SK-N-SH treated with all-trans-retinoic acid at 6 μM for 48 hours (cell line): Measurements from ENCODE around the gene TMCC3.
A peak's percentile ranks its signal among the peaks of the same experiment; 100 is the strongest.

Experiments used
- ATAC-seq: fragments of 200-7000 bp; cut with Tn5 transposase; 3 replicates; pipeline ENCODE4 v1.9.1; 2020; ENCODE audit warnings: mild to moderate bottlenecking, moderate library complexity
- ARNTL ChIP-seq: fragments of 450-650 bp; formaldehyde crosslinking; IDR thresholded peaks from 2 replicates; pipeline ENCODE4 v1.5.0; 2020; ENCODE audit warnings: low read depth, mild to moderate bottlenecking, moderate library complexity, borderline replicate concordance
- BACH2 ChIP-seq: fragments of 250-450 bp; sonication (Bioruptor Pico); IDR thresholded peaks from 2 replicates; pipeline ENCODE4 v1.9.0; 2021; ENCODE audit warnings: mild to moderate bottlenecking, borderline replicate concordance
- CSDC2 ChIP-seq: fragments of 250-450 bp; sonication (Bioruptor Pico); IDR thresholded peaks from 2 replicates; pipeline ENCODE4 v1.5.0; 2020; ENCODE audit warnings: mild to moderate bottlenecking, moderate library complexity
- GLIS3 ChIP-seq: fragments of 250-450 bp; sonication (Bioruptor Pico); IDR thresholded peaks from 2 replicates; pipeline ENCODE4 v1.5.0; 2020; ENCODE audit warnings: mild to moderate bottlenecking, moderate library complexity
- ISL1 ChIP-seq: fragments of 250-450 bp; sonication (Bioruptor Pico); IDR thresholded peaks from 2 replicates; pipeline ENCODE4 v2.1.2; 2022; ENCODE audit warnings: mild to moderate bottlenecking, moderate library complexity
- OSR1 ChIP-seq: fragments of 250-450 bp; sonication (Bioruptor Pico); IDR thresholded peaks from 2 replicates; pipeline ENCODE4 v1.8.0; 2022; ENCODE audit warnings: moderate library complexity, mild to moderate bottlenecking, inconsistent platforms
- PPARA ChIP-seq: fragments of 250-450 bp; sonication (Bioruptor Pico); IDR thresholded peaks from 2 replicates; pipeline ENCODE4 v1.5.0; 2020; ENCODE audit warnings: mild to moderate bottlenecking, borderline replicate concordance
- RARB ChIP-seq: fragments of 250-450 bp; sonication (Bioruptor Pico); IDR thresholded peaks from 2 replicates; pipeline ENCODE4 v1.8.0; 2021; ENCODE audit warnings: mild to moderate bottlenecking, moderate library complexity
- SNAI2 ChIP-seq: fragments of 250-450 bp; sonication (Bioruptor Pico); IDR thresholded peaks from 2 replicates; pipeline ENCODE4 v1.5.0; 2020; ENCODE audit warnings: mild to moderate bottlenecking, moderate library complexity
- TCF4 ChIP-seq: fragments of 250-450 bp; sonication (Bioruptor Pico); IDR thresholded peaks from 2 replicates; pipeline ENCODE4 v1.8.0; 2021; ENCODE audit warnings: mild to moderate bottlenecking, moderate library complexity, borderline replicate concordance
- TOX ChIP-seq: fragments of 250-450 bp; sonication (Bioruptor Pico); IDR thresholded peaks from 2 replicates; pipeline ENCODE4 v1.8.0; 2021; ENCODE audit warnings: mild to moderate bottlenecking, moderate library complexity, borderline replicate concordance
- ZC3H10 ChIP-seq: fragments of 250-450 bp; sonication (Bioruptor Pico); IDR thresholded peaks from 2 replicates; pipeline ENCODE4 v1.5.1; 2021; ENCODE audit warnings: mild to moderate bottlenecking, moderate library complexity
- ZFP3 ChIP-seq: fragments of 250-450 bp; sonication (Bioruptor Pico); IDR thresholded peaks from 2 replicates; pipeline ENCODE4 v1.5.0; 2020; ENCODE audit warnings: mild to moderate bottlenecking, moderate library complexity
- ZFP30 ChIP-seq: fragments of 450-650 bp; formaldehyde crosslinking; IDR thresholded peaks from 2 replicates; pipeline ENCODE4 v1.5.0; 2022; ENCODE audit warnings: mild to moderate bottlenecking, moderate library complexity
- ZNF565 ChIP-seq: fragments of 450-650 bp; formaldehyde crosslinking; conservative IDR thresholded peaks from 2 replicates; pipeline ENCODE4 v1.5.0; 2020; ENCODE audit warnings: low read depth, mild to moderate bottlenecking, moderate library complexity
- ZNF70 ChIP-seq: fragments of 450-650 bp; formaldehyde crosslinking; IDR thresholded peaks from 2 replicates; pipeline ENCODE4 v1.5.0; 2020; ENCODE audit warnings: mild to moderate bottlenecking, moderate library complexity
- ZNF8 ChIP-seq: fragments of 450-650 bp; formaldehyde crosslinking; IDR thresholded peaks from 2 replicates; pipeline ENCODE4 v1.5.0; 2020; ENCODE audit warnings: mild to moderate bottlenecking, moderate library complexity
- TF ChIP-seq, protein P1 (sequence below): fragments of 250-450 bp; sonication (Bioruptor Pico); IDR thresholded peaks from 2 replicates; pipeline ENCODE4 v1.5.1; 2020; ENCODE audit warnings: low read depth, mild to moderate bottlenecking, moderate library complexity
- TF ChIP-seq, protein P2 (sequence below): fragments of 250-450 bp; sonication (Bioruptor Pico); IDR thresholded peaks from 2 replicates; pipeline ENCODE4 v1.8.0; 2021; ENCODE audit warnings: low read depth, mild to moderate bottlenecking, moderate library complexity, borderline replicate concordance
- TF ChIP-seq, protein P3 (sequence below): fragments of 250-450 bp; sonication (Bioruptor Pico); IDR thresholded peaks from 2 replicates; pipeline ENCODE4 v1.5.0; 2020; ENCODE audit warnings: mild to moderate bottlenecking, moderate library complexity
- TF ChIP-seq, protein P4 (sequence below): fragments of 250-450 bp; sonication (Bioruptor Pico); IDR thresholded peaks from 2 replicates; pipeline ENCODE4 v1.5.1; 2021; ENCODE audit warnings: mild to moderate bottlenecking, moderate library complexity

The TMCC3 gene

DNA sequence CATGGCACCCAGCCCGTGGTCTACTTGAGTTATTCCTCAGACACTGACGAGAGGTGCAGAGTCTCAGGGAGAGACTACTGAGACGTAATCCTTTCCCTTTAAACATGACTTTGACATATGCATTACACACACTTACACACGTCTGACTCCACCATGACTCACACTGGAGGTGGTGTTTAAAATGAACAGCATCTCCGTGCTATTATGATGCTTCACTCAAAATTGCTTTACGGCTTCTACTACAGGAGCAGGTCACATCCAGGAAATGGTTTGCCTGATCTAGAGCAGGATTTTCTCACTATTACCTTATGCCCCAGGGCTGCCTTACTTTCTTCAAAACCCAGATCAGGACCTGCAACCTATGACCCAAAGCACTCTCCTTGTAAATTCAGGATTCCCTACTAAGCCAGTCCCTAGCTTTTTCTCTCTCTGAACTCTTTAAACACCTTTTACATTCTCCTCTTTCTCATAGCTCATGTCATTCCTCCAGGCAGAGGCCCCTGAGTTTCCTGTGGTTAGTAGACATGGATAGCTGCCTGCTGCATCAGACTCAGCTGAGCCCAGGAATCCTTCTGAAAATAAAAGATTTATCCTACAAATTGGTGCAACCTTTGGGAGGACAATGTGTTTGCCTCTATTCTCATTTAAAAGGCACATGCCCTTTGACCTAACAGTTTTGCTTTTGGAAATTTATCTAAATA, 31.2 kb downstream of the TMCC3 start (continued):
- TF ChIP-seq BACH2 (CRISPR knock-in tag) (no peak), CSDC2 (no peak), ZFP3 (no peak), ZFP30 (no peak), TOX (no peak; the same call in 1 of the 2 replicates)
- TF ChIP-seq, protein P1, sequence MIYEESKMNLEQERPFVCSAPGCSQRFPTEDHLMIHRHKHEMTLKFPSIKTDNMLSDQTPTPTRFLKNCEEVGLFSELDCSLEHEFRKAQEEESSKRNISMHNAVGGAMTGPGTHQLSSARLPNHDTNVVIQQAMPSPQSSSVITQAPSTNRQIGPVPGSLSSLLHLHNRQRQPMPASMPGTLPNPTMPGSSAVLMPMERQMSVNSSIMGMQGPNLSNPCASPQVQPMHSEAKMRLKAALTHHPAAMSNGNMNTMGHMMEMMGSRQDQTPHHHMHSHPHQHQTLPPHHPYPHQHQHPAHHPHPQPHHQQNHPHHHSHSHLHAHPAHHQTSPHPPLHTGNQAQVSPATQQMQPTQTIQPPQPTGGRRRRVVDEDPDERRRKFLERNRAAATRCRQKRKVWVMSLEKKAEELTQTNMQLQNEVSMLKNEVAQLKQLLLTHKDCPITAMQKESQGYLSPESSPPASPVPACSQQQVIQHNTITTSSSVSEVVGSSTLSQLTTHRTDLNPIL (CRISPR knock-in tag) = no peak

DNA sequence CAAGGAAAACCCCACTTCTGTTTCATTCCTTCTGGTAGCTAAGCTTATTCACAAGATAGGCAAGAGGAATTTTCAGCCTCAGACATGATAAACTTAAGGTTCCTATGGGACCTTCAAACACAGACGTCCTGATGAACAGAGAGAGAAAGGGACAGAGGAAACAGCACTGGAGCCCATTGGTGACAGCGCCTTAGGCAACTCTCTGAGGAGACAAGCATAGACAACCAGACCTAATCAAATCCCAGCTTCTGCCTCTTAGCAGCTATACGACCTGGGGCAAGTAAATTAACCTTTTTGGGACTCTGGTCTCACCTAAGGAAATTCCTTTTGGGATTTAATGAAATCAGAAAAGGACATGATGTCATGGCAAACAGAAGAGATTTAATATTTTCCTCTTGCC, 33.3 kb downstream of the TMCC3 start:
- TF ChIP-seq, protein P1 (CRISPR knock-in tag) = no peak
- TF ChIP-seq OSR1 (CRISPR knock-in tag) (no peak), ZNF565 (CRISPR knock-in tag) (no peak), GLIS3 (CRISPR knock-in tag) (no peak), PPARA (CRISPR knock-in tag) (no peak), SNAI2 (CRISPR knock-in tag) (no peak), CSDC2 (no peak), ZC3H10 (CRISPR knock-in tag) (no peak), RARB (CRISPR knock-in tag) (no peak), ZFP3 (no peak)
- TF ChIP-seq, protein P2, sequence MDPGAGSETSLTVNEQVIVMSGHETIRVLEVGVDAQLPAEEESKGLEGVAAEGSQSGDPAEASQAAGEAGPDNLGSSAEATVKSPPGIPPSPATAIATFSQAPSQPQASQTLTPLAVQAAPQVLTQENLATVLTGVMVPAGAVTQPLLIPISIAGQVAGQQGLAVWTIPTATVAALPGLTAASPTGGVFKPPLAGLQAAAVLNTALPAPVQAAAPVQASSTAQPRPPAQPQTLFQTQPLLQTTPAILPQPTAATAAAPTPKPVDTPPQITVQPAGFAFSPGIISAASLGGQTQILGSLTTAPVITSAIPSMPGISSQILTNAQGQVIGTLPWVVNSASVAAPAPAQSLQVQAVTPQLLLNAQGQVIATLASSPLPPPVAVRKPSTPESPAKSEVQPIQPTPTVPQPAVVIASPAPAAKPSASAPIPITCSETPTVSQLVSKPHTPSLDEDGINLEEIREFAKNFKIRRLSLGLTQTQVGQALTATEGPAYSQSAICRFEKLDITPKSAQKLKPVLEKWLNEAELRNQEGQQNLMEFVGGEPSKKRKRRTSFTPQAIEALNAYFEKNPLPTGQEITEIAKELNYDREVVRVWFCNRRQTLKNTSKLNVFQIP = no peak
- TF ChIP-seq, protein P3, sequence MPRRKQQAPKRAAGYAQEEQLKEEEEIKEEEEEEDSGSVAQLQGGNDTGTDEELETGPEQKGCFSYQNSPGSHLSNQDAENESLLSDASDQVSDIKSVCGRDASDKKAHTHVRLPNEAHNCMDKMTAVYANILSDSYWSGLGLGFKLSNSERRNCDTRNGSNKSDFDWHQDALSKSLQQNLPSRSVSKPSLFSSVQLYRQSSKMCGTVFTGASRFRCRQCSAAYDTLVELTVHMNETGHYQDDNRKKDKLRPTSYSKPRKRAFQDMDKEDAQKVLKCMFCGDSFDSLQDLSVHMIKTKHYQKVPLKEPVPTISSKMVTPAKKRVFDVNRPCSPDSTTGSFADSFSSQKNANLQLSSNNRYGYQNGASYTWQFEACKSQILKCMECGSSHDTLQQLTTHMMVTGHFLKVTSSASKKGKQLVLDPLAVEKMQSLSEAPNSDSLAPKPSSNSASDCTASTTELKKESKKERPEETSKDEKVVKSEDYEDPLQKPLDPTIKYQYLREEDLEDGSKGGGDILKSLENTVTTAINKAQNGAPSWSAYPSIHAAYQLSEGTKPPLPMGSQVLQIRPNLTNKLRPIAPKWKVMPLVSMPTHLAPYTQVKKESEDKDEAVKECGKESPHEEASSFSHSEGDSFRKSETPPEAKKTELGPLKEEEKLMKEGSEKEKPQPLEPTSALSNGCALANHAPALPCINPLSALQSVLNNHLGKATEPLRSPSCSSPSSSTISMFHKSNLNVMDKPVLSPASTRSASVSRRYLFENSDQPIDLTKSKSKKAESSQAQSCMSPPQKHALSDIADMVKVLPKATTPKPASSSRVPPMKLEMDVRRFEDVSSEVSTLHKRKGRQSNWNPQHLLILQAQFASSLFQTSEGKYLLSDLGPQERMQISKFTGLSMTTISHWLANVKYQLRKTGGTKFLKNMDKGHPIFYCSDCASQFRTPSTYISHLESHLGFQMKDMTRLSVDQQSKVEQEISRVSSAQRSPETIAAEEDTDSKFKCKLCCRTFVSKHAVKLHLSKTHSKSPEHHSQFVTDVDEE (CRISPR knock-in tag) = no peak
- ATAC-seq = no peak

DNA sequence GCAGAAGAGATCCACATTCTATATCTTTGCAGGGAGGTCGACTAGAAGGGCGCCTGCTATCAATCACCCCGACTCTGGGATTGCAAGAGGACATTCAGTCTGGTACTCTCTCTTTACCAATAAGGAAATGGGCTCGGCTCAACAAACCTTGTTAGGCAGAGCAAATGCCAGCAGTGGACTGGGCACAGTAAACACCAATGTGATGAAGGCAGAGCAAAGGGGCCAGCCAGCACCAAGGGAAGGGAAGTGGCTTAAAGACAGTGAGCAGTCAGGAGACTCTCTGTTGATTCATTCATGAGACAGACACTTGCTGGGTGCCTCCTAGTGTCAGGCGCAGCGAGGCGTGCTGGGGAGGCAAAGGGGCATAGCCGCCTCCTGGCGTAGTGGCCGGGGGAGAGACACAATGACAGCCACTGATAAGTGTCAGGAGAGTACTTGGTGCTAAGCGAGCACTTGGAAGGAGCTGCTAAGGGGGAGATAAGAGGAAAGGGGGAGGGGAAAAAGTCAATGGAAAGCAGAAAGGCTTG, 34.1 kb downstream of the TMCC3 start:
- peak; percentile 38 for ATAC-seq
- TF ChIP-seq, protein P4, sequence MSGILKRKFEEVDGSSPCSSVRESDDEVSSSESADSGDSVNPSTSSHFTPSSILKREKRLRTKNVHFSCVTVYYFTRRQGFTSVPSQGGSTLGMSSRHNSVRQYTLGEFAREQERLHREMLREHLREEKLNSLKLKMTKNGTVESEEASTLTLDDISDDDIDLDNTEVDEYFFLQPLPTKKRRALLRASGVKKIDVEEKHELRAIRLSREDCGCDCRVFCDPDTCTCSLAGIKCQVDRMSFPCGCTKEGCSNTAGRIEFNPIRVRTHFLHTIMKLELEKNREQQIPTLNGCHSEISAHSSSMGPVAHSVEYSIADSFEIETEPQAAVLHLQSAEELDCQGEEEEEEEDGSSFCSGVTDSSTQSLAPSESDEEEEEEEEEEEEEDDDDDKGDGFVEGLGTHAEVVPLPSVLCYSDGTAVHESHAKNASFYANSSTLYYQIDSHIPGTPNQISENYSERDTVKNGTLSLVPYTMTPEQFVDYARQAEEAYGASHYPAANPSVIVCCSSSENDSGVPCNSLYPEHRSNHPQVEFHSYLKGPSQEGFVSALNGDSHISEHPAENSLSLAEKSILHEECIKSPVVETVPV (CRISPR knock-in tag) = no peak
- TF ChIP-seq ARNTL (CRISPR knock-in tag) = no peak
- TF ChIP-seq BACH2 (CRISPR knock-in tag) = no peak
- no peak for TF ChIP-seq ZFP30
- no peak for TF ChIP-seq ZNF70 (CRISPR knock-in tag)
- TF ChIP-seq OSR1 (CRISPR knock-in tag) = no peak
- TF ChIP-seq ZNF8 (CRISPR knock-in tag) = no peak
- no peak for TF ChIP-seq ISL1
- no peak for TF ChIP-seq PPARA (CRISPR knock-in tag)
- TF ChIP-seq, protein P3 (CRISPR knock-in tag) = no peak
- TF ChIP-seq, protein P1 (CRISPR knock-in tag) = no peak
- no peak for TF ChIP-seq GLIS3 (CRISPR knock-in tag)
- TF ChIP-seq TOX = no peak
- TF ChIP-seq TCF4 = no peak
